Breast epithelium (tissue), 4 donors: Measurements from ENCODE around the gene ITIH2. TPM values are rescaled to one million over a fixed set of nuclear protein-coding genes. Genes with fewer than 3 reads are reported as not detected.

Experiments
- DNase-seq, 2 donors: peaks; one replicate each; pipeline ENCODE4 v3.0.0-alpha.2; 2019; ENCODE audit warnings: low spot score in 2 of 2
- H3K27ac ChIP-seq, 2 donors: fragments of 200-600 bp; sonication (generic) in 1 of 2; one replicate each; pipeline ENCODE4 v1.5.1; 2016 to 2019; ENCODE audit warnings: mild to moderate bottlenecking in 1 of 2
- H3K27me3 ChIP-seq, 2 donors: fragments of 200-600 bp; sonication (generic) in 1 of 2; one replicate each; pipeline versions ENCODE4 v1.5.1 to v1.6.0; 2017 to 2019; ENCODE audit warnings: control low read depth in 1 of 2, mild to moderate bottlenecking in 1 of 2
- H3K36me3 ChIP-seq: fragments of 200-600 bp; one replicate; pipeline ENCODE4 v1.5.1; 2019
- H3K4me1 ChIP-seq, 2 donors: fragments of 200-600 bp; sonication (generic); one replicate each; pipeline ENCODE4 v1.5.1; 2016 to 2019; ENCODE audit warnings: control low read depth in 1 of 2
- H3K4me3 ChIP-seq, 3 donors: fragments of 200-600 bp; sonication (generic); 1 replicate in 2 of 3; 2 replicates in 1 of 3; pipeline ENCODE4 v1.5.1; 2016 to 2019; ENCODE audit warnings: mild to moderate bottlenecking in 3 of 3, moderate library complexity in 2 of 3
- H3K9me3 ChIP-seq, 2 donors: fragments of 200-600 bp; sonication (generic) in 1 of 2; one replicate each; pipeline ENCODE4 v1.5.1; 2016 to 2019; ENCODE audit warnings: control low read depth in 1 of 2
- POLR2A ChIP-seq: fragments of 450-650 bp; IDR thresholded peaks from one replicate; pipeline ENCODE4 v1.6.1; 2016; ENCODE audit warnings: antibody characterized with exemption, mild to moderate bottlenecking, moderate library complexity
- POLR2AphosphoS5 ChIP-seq, 3 donors: sonication (generic); formaldehyde crosslinking; IDR thresholded peaks; one replicate each; pipeline ENCODE4 v1.6.1; 2017; ENCODE audit warnings: antibody characterized with exemption in 3 of 3
- intact Hi-C: fragments of 100-400 bp; cut with DNase I; formaldehyde crosslinking; loops from one replicate; pipeline ENCODE4 v1.15.1; 2023; ENCODE audit warnings: low total_unique reads
- total RNA-seq, 3 donors: library from RNA; depleted of rRNA; stranded (reverse); fragments of >200 nt; gene quantifications; one replicate each; pipeline ENCODE4 v1.1.0, GENCODE V29; 2016
- TF ChIP-seq, protein P1 (sequence below), 3 donors: fragments of 450-650 bp; IDR thresholded peaks; one replicate each; pipeline ENCODE4 v1.5.1; 2016 to 2017; ENCODE audit warnings: antibody characterized with exemption in 3 of 3, mild to moderate bottlenecking in 3 of 3, moderate library complexity in 3 of 3

ITIH2 gene
- total RNA-seq, 3 donors from 2014 or later: 0.73 to 2.0 TPM; not detected in 1

GRCh38 chr10:7792541-7792940, 89.4 kb downstream of the ITIH2 start:
- no peak for TF ChIP-seq POLR2AphosphoS5 (IDR thresholded peaks at IDR 0.05)
- intact Hi-C loops: no loop called here
- Histone ChIP-seq H3K27me3 (no peaks in the 10 kb centered on the region), H3K4me3 (no peak overlapping the region), H3K4me1 (no peaks in the 10 kb centered on the region), H3K36me3 (no peaks in the 10 kb centered on the region), H3K9me3 (no peaks in the 10 kb centered on the region), H3K27ac (no peak overlapping the region)
- no peak for DNase-seq

DNA sequence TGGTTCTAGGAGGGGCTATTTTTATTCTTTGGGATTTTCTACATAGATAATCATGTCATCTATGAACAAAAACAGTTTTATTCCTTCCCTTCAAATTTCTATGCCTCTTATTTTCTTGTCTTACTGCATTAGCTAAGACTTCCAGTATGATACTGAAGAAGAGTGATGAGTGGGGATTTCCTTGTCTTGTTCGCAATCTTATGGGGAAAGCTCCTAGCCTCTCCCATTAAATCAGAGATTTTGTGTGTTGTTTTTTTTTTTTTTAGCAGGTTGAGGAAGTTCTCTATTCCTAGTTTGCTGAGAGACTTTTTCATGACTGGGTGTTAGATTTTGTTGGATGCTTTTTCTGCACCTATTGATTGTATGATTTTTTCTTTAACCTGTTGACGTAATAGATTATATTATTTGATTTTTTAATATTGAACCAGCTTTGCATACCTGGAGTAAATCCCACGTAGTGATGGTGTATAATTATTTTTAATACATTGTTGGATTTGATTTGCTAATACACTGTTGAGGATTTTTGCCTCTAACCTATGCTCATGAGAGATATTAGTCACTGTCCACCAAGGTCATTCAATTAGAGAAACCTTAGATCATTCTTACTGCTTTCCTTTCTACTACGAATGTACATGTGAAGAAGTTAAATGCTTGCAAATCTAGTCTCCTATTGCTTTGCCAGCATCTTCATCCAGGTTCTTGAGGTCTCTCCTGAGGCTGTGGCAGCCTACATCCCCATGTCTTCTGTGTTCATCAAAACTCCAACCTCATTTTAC, 91.3 kb downstream of the ITIH2 start:
- TF ChIP-seq POLR2A (no peak), POLR2AphosphoS5 (IDR thresholded peaks at IDR 0.05) (no peak)
- TF ChIP-seq, protein P1, sequence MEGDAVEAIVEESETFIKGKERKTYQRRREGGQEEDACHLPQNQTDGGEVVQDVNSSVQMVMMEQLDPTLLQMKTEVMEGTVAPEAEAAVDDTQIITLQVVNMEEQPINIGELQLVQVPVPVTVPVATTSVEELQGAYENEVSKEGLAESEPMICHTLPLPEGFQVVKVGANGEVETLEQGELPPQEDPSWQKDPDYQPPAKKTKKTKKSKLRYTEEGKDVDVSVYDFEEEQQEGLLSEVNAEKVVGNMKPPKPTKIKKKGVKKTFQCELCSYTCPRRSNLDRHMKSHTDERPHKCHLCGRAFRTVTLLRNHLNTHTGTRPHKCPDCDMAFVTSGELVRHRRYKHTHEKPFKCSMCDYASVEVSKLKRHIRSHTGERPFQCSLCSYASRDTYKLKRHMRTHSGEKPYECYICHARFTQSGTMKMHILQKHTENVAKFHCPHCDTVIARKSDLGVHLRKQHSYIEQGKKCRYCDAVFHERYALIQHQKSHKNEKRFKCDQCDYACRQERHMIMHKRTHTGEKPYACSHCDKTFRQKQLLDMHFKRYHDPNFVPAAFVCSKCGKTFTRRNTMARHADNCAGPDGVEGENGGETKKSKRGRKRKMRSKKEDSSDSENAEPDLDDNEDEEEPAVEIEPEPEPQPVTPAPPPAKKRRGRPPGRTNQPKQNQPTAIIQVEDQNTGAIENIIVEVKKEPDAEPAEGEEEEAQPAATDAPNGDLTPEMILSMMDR (IDR thresholded peaks at IDR 0.05): no peak
- H3K9me3 ChIP-seq: no peaks in the 10 kb centered on the region
- H3K36me3 ChIP-seq: no peaks in the 10 kb centered on the region
- no peak overlapping the region for H3K4me3 ChIP-seq
- intact Hi-C loops: no loop called here
- no peaks in the 10 kb centered on the region for H3K27me3 ChIP-seq
- DNase-seq: no peak
- no peaks in the 10 kb centered on the region for H3K4me1 ChIP-seq
- H3K27ac ChIP-seq: no peak overlapping the region

- Histone ChIP-seq H3K27me3 (no peaks in the 10 kb centered on the region), H3K36me3 (no peaks in the 10 kb centered on the region), H3K27ac (no peak overlapping the region), H3K4me3 (no peak overlapping the region), H3K9me3 (no peaks in the 10 kb centered on the region), H3K4me1 (no peaks in the 10 kb centered on the region)
- TF ChIP-seq, protein P1 (IDR thresholded peaks at IDR 0.05): no peak
- TF ChIP-seq POLR2A (no peak), POLR2AphosphoS5 (IDR thresholded peaks at IDR 0.05) (no peak)
- intact Hi-C loops: no loop called here
- no peak for DNase-seq
These were observed 92.5 kb downstream of the ITIH2 start for GRCh38 chr10:7795605-7796004.

DNA sequence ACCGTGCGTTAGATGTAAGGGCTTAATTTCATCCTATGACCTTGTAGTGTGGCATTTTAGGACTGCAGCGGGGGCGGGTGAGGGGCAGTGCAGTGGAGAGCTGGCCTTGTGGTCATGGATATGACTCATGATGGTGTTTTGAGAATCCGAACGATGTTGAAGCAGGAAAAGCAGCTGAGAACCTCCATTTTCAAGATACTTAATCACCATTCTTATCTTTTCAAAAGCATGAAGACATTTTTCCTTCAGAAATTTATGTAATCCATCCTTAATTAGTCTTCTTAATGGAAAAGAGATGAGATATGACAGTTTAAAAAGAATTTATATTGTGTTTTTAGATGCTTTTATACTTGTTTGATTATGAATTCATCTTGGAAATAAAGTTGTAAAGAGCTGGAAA, 94.5 kb downstream of the ITIH2 start:
- TF ChIP-seq POLR2A (no peak), POLR2AphosphoS5 (IDR thresholded peaks at IDR 0.05) (no peak)
- TF ChIP-seq, protein P1 (IDR thresholded peaks at IDR 0.05): no peak
- H3K4me3 ChIP-seq: no peak overlapping the region
- intact Hi-C loops: no loop called here
- H3K27ac ChIP-seq: no peak overlapping the region
- H3K27me3 ChIP-seq: no peaks in the 10 kb centered on the region
- H3K9me3 ChIP-seq: no peaks in the 10 kb centered on the region
- peaks cover 14% of the 10 kb centered on the region for H3K36me3 ChIP-seq
- no peaks in the 10 kb centered on the region for H3K4me1 ChIP-seq
- no peak for DNase-seq

Other genes starting within 250 kb of the ITIH2 start
- gene ITIH5, start 36.4 kb upstream of the ITIH2 start, total RNA-seq: 100 to 1,000 TPM in 1 of 3 donors, 10 to 100 TPM in 2; 18.7 to 407 (median 54.1) TPM
- gene KIN, start 84.7 kb downstream of the ITIH2 start, total RNA-seq: 10 to 100 TPM in 1 of 3 donors, 1 to 10 TPM in 2; 5.9 to 13.3 (median 9.5) TPM
- gene ATP5F1C, start 84.9 kb downstream of the ITIH2 start, total RNA-seq: 100 to 1,000 TPM; 224 to 245 (median 224) TPM
- 1 to 10 TPM; 7.4 to 9.7 (median 9.2) TPM for gene TAF3, start 115.2 kb downstream of the ITIH2 start, total RNA-seq